Measurements from ENCODE around the gene PRPF40B. TPM values are rescaled to one million over a fixed set of nuclear protein-coding genes. Genes with fewer than 3 reads are reported as not detected.
"Not testable (repeated sequence)": the region's sequence is repeated elsewhere in the genome, so short reads cannot be mapped to it uniquely, and the experiment has no call there.

The PRPF40B gene
- total RNA-seq, 3 donors from 2014 or later: 10.4 to 34.0 (median 32.8) TPM

- intact Hi-C loops (cut with DNase I; ENCODE audit: low total_unique reads): no loop called here
- no peaks in the 10 kb centered on the region for H3K36me3 ChIP-seq
- H3K4me3 ChIP-seq: no peak overlapping the region
- H3K27ac ChIP-seq: no peak overlapping the region
- no peaks in the 10 kb centered on the region for H3K27me3 ChIP-seq
- TF ChIP-seq, protein P1, sequence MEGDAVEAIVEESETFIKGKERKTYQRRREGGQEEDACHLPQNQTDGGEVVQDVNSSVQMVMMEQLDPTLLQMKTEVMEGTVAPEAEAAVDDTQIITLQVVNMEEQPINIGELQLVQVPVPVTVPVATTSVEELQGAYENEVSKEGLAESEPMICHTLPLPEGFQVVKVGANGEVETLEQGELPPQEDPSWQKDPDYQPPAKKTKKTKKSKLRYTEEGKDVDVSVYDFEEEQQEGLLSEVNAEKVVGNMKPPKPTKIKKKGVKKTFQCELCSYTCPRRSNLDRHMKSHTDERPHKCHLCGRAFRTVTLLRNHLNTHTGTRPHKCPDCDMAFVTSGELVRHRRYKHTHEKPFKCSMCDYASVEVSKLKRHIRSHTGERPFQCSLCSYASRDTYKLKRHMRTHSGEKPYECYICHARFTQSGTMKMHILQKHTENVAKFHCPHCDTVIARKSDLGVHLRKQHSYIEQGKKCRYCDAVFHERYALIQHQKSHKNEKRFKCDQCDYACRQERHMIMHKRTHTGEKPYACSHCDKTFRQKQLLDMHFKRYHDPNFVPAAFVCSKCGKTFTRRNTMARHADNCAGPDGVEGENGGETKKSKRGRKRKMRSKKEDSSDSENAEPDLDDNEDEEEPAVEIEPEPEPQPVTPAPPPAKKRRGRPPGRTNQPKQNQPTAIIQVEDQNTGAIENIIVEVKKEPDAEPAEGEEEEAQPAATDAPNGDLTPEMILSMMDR (IDR thresholded peaks at IDR 0.05): no peak
- no peak for TF ChIP-seq POLR2A (IDR thresholded peaks at IDR 0.05)
- TF ChIP-seq POLR2AphosphoS5 (IDR thresholded peaks at IDR 0.05): no peak
- H3K9me3 ChIP-seq: no peaks in the 10 kb centered on the region
- no peak for DNase-seq (ENCODE audit: low spot score in 2 of 2)
- no peaks in the 10 kb centered on the region for H3K4me1 ChIP-seq
Measured at GRCh38 chr12:49603721-49604120, 19.6 kb upstream of the PRPF40B start.

GRCh38 chr12:49604856-49605255, 18.5 kb upstream of the PRPF40B start:
- H3K27me3 ChIP-seq: no peaks in the 10 kb centered on the region
- no peak for DNase-seq (ENCODE audit: low spot score in 2 of 2)
- H3K27ac ChIP-seq: no peak overlapping the region
- intact Hi-C loops (cut with DNase I; ENCODE audit: low total_unique reads): no loop called here
- no peaks in the 10 kb centered on the region for H3K4me1 ChIP-seq
- H3K4me3 ChIP-seq: no peak overlapping the region
- H3K36me3 ChIP-seq: no peaks in the 10 kb centered on the region
- TF ChIP-seq, protein P1 (IDR thresholded peaks at IDR 0.05): no peak
- no peak for TF ChIP-seq POLR2A (IDR thresholded peaks at IDR 0.05)
- no peak for TF ChIP-seq POLR2AphosphoS5 (IDR thresholded peaks at IDR 0.05)
- no peaks in the 10 kb centered on the region for H3K9me3 ChIP-seq

GRCh38 chr12:49605539-49605938, 17.8 kb upstream of the PRPF40B start, which contains the start of gene FAM186B:
FAM186B (minus strand) TSS chr12:49605639; CDS start chr12:49605477, 162 bp downstream.
- DNase-seq (ENCODE audit: low spot score in 2 of 2); H3K36me3 ChIP-seq; intact Hi-C loops (cut with DNase I; ENCODE audit: low total_unique reads); H3K27me3 ChIP-seq; H3K27ac ChIP-seq; H3K4me3 ChIP-seq; H3K4me1 ChIP-seq; H3K9me3 ChIP-seq: not testable (repeated sequence)

DNA sequence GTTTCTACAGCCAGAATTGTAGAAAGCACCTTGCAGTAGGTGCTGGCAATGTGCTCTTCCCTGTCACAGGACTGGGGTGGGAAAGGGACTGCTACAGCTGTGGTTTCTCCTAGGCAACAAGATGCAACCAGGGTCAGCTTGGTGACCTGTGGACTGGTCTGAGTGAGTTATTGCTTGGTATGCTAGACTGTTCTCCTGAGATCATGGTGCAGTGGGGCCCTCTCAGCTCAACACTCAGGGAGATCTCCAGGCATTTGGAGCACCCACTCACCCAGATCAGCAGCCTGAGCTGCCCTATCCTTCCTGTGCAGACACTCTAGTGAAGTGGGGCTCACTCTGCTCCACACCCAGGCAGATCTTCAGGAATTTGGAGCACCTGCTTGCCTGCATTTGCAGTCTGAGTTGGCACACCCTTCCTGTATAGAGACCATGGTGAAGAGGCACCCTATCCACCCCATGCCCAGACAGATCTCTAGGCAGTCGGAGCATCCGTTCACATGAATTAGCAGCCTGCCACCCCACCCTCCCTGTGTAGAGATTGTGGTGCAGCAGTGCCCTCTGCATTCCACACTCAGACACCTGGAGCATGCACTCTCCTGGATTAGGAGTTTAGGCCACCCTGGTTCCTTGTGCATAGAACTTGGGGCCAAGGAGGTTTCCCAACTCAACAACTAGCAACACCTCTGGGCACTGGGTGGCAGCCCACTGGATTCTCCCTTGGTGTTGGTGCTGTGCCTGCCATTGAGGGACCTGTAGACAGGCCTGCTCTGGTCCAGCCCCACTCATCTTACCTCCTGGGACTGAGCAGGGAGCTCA, 14.1 kb upstream of the PRPF40B start:
- Histone ChIP-seq H3K36me3 (no peaks in the 10 kb centered on the region), H3K9me3 (no peaks in the 10 kb centered on the region), H3K4me1 (no peaks in the 10 kb centered on the region), H3K4me3 (no peak overlapping the region), H3K27me3 (no peaks in the 10 kb centered on the region), H3K27ac (no peak overlapping the region)
- no peak for DNase-seq (ENCODE audit: low spot score in 2 of 2)
- TF ChIP-seq, protein P1 (IDR thresholded peaks at IDR 0.05): no peak
- TF ChIP-seq POLR2AphosphoS5 (IDR thresholded peaks at IDR 0.05): no peak
- intact Hi-C loops (cut with DNase I; ENCODE audit: low total_unique reads): no loop called here

DNA sequence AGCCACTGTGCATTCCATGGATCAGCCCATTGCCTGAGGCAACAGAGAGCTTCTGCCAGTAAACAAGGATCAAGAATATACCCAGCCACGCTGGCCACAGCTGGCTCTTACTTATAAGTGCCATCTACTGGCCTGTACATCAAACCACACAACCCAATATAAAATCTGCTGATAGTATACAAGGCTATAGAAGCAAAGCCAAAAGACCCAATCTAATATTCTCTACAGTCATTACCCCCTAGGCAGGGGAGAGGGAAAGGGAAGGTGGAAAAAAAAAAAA, 13.5 kb upstream of the PRPF40B start:
- no peak for TF ChIP-seq POLR2AphosphoS5 (IDR thresholded peaks at IDR 0.05)
- TF ChIP-seq POLR2A (IDR thresholded peaks at IDR 0.05): no peak
- TF ChIP-seq, protein P1 (IDR thresholded peaks at IDR 0.05): no peak

GRCh38 chr12:49610785-49611184, 12.6 kb upstream of the PRPF40B start:
- H3K27ac ChIP-seq; H3K36me3 ChIP-seq; DNase-seq (ENCODE audit: low spot score in 2 of 2); H3K9me3 ChIP-seq; intact Hi-C loops (cut with DNase I; ENCODE audit: low total_unique reads); H3K27me3 ChIP-seq; H3K4me3 ChIP-seq; H3K4me1 ChIP-seq: not testable (repeated sequence)

More for the DNA sequence above, 13.5 kb upstream of the PRPF40B start:
- Histone ChIP-seq H3K4me3 (no peak overlapping the region), H3K27ac (no peak overlapping the region), H3K36me3 (no peaks in the 10 kb centered on the region), H3K27me3 (no peaks in the 10 kb centered on the region), H3K9me3 (no peaks in the 10 kb centered on the region), H3K4me1 (no peaks in the 10 kb centered on the region)
- intact Hi-C loops (cut with DNase I; ENCODE audit: low total_unique reads): no loop called here
- DNase-seq (ENCODE audit: low spot score in 2 of 2): peak in 1 of 2 donors; percentile 65

Measured in breast epithelium (tissue), 4 donors.